Measurements from ENCODE around the gene PALM.

The PALM gene

DNA sequence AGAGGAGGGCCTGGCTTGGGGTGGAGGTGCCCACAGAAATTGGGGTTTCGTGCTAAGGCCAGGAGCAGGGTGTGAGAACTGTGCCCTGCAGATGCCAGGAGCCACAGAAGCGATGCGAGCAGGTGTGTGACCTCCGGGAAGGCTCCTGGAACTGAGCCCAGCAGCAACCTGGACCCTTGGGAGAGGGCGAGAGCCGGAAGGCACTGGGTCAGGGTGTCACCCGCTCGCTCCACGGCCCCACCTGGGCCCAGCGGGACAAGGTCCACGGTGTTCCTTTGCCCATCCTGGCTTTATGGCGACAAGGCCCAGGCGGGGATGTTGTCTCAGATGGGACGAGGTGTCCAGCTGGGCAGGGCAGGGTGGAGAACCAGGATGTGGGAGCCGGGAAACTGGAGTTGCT is 46.3 kb downstream of the PALM start:
- DNase-seq: no peak

GRCh38 chr19:756236-756635 is 47.5 kb downstream of the PALM start:
- no peak for DNase-seq

GRCh38 chr19:756821-757688 is 48.3 kb downstream of the PALM start:
- DNase-seq: no peak

- no peak for DNase-seq
Measured at GRCh38 chr19:757811-758668, 49.3 kb downstream of the PALM start.

GRCh38 chr19:763181-763580 is 54.4 kb downstream of the PALM start:
- no peak for DNase-seq

- no peak for DNase-seq
Measured at GRCh38 chr19:763869-764268, 55.1 kb downstream of the PALM start.

DNA sequence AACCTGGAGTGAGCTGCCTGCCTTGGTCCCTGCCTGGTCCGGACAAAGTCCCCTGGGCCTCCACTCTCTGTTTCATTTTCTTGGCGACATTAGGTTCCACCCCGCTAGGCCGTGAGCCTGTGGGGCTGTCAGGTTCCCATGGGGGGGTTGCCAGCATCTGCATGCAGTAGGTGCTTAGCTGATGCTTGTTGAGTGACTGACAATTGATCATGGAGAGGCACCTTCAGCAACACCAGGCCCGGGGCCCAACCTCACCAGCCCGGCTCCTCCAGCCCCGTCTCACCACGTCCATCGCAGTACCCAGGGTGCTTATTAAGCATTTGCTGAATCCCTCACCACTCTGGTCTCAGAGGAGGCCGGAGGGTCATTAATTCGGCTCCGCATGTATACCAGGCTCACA is 55.6 kb downstream of the PALM start:
- DNase-seq: no peak

DNA sequence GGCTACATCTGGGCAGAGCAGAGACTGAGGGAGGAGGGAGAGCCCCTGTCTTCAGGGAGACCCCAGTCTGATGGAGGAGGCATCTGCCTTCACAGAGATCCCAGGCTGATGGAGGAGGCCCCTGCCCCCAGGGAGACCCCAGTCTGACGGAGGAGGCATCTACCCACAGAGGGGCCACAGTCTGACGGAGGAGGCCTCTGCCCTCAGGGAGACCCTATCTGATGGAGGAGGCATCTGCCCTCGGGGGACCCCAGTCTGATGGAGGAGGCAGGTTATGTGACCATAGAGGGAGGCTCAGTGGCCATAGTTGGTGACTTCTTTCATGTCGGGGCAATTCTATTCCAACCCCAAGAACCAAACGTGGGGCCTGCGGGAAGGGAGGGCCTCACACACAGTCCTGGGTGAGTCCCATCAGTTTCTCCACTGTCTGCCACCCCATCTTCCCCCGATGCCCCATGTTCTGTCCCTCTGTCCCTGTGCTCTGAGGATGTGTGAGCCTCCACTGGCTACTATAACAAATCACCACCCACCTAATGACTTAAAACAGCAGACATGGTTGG is 56.5 kb downstream of the PALM start:
- DNase-seq: no peak

DNA sequence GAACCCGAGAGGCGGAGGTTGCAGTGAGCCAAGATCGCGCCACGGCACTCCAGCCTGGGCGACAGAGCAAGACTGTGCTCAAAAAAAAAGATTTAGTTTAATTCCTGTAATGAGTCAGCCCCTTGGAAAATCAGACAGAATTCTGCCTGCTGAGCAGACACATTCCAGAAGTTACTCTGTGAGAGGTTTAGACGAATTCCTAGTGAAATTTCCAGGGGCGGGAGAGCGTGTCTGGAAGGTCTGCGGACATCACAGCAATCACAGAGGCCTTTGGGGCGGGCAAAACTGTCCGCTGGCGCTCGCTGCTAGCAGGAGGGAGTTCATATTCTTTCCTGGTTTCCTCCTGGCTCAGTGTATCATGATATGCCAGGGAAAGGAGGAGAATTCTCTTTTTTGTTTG is 59.7 kb downstream of the PALM start:
- DNase-seq: no peak

DNA sequence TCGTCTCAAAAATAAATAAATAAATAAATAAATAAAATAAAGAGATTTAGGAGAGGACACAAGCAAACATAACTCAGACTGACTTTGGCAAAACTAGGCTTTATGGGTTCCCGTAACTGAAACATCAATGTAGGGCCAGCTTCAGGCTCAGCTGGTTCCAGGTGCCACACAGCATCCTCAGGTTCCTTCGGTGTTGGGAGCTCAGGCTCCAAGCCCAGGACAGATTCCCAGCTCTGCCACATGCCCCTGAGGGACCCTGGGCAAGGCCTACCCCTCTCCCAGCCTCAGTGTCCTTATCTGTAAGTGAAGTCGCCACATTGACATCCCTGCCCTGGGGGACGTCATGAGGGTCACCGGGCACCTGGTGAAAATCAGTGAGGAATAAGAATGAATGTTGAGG is 60.9 kb downstream of the PALM start:
- no peak for DNase-seq

GRCh38 chr19:771332-771785 is 62.6 kb downstream of the PALM start:
- DNase-seq: no peak

GRCh38 chr19:772063-772462 is 63.3 kb downstream of the PALM start:
- DNase-seq: no peak

GRCh38 chr19:772730-773436 is 64.1 kb downstream of the PALM start:
- DNase-seq: no peak

DNA sequence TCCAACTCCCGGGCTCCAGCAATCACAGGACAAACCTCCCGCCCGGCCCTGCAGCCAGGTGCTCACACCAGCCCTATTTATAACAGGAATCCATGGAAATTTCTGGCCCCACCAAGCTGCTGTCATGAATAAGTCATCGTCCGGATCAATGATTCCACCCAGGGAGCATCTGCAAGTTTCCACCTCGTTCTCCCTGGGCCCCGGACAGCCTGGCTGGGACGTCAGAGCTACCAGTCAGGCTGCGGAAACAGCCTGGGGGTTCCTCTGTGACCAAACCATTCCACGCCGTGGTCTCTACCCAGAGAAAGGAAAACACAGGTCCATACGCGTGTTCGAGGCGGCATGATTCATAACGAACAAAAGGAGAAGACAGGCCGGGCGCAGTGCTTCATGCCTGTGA is 67.8 kb downstream of the PALM start:
- no peak for DNase-seq

- DNase-seq: no peak
Measured at GRCh38 chr19:778910-779653, 70.3 kb downstream of the PALM start.

DNA sequence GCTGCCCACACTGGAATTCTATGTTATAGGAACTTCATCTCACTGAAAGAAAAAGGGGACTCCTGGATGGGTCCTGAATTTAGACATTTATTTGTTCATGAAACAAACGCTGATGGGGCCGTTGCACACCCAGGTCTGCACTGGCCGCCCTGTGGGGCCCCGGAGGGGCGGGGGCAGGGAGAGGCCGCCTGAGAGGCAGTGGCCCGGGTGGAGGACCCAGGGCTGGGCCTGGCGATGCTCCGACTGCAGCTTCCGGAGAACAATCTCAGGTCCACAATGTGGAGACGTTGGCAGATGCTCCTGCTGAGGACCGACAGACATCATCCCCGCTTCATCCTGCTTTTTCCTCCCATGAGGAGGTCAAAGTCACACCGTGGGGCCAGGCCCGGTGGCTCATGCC is 72.2 kb downstream of the PALM start:
- DNase-seq: no peak

DNA sequence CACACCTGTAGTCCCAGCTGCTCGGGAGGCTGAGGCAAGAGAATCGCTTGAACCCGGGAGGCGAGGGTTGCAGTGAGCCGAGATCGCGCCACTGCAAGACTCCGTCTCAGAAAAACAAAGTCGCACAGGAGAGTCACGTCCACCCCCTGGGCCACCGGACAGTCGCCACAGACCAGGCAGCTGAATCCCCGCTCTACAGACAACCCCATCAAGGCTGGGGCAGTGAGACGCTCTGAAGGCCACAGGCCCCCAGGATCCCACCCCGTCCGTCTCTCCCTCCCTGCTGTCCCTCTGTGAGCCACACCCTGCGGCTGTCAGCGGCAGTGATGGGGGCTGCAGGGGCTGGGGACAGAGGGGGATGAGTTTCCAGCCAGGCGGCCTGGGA is 73.1 kb downstream of the PALM start:
- DNase-seq: no peak

GRCh38 chr19:782185-782877 is 73.6 kb downstream of the PALM start:
- no peak for DNase-seq

DNA sequence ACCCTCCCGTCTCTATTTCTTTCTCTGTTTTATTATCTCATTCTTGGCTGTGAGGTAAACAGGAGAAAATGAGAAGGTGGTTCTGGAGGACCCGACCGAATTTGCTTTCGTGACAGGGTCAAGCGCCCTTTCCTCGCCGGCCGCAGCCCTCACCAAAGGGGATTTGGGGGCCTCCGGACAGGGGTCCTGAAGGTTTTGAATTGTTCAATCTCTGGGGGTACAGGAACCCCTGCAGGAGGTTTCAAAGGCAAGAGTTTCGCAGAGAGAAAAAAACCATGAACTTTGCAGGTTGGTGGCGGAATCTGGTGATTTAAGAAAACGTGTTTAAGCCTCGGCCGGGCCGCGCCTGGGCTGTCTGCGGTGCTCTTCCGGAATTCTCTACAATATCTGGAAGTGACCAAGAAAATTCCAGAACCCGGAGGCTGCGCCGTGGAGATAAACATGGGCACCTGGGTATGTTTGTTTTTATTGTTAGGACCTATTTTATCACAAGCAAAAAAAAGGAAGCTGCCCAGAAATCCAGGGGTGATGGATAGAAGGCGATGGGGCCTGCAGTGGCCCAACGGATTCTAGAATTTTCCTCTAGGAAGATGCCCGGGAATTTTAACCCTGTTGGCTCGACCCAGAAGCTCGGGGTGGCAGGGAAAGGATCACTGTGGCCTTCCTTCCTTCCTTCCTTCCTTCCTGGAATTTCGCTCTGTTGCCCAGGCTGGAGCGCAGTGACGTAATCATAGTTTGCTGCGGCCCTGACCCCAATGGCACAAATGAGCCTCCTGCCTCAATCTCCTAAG is 74.3 kb downstream of the PALM start:
- no peak for DNase-seq

GRCh38 chr19:784541-784940 is 75.8 kb downstream of the PALM start:
- DNase-seq: no peak

GRCh38 chr19:787536-787935 is 78.8 kb downstream of the PALM start:
- DNase-seq: no peak
